ENCODE measurements around the gene ELF2.
A peak's percentile ranks its signal among the peaks of the same experiment; 100 is the strongest.
"Not testable (repeated sequence)": the region's sequence is repeated elsewhere in the genome, so short reads cannot be mapped to it uniquely, and the experiment has no call there.

ELF2 gene

DNA sequence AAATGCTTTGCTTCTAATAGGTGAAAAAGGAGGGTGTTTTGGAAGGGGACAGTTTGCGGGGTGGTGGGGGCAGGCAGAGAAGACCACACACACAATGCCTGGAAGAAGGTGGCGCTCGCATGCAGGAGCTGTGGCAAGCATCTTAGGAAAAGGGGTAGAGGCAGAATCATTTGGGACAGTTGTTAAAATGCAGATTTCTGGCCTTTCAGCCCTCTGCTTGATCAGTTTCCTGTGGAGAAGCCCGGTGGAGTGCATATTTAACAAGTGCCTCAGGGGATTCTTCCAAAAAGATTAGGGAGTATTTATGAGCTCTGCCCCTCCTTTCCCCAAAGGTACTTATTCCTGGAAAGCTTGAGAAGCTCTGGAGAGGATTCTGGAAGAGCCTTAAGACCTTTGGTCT, 156.6 kb downstream of the ELF2 start:
- DNase-seq (ENCODE audit: low read depth) = no peak

- DNase-seq (ENCODE audit: low read depth) = peak; percentile 47
These were observed 157.9 kb downstream of the ELF2 start for GRCh38 chr4:139018971-139019758.

DNA sequence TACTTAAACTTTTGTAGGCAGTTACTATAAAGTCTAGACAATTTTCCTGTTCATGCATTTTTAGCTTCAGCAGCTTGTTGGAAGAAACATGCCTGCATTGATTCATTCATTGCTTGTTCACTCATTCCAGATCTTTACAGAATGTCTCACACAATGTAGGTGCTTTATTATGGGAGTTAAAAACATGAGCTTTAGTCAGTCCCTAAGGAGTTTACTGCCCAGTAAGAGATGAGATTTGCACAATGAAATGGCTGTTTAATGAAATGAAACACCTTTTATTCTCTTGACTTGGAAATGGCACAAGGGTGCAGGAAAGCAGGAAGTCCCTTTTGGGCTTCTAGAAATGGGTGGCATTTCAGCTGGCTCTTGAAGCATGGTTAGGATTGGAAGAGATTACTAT, 158.5 kb downstream of the ELF2 start:
- DNase-seq (ENCODE audit: low read depth) = no peak

GRCh38 chr4:139017861-139018260, 159.2 kb downstream of the ELF2 start:
- DNase-seq (ENCODE audit: low read depth) = no peak

DNA sequence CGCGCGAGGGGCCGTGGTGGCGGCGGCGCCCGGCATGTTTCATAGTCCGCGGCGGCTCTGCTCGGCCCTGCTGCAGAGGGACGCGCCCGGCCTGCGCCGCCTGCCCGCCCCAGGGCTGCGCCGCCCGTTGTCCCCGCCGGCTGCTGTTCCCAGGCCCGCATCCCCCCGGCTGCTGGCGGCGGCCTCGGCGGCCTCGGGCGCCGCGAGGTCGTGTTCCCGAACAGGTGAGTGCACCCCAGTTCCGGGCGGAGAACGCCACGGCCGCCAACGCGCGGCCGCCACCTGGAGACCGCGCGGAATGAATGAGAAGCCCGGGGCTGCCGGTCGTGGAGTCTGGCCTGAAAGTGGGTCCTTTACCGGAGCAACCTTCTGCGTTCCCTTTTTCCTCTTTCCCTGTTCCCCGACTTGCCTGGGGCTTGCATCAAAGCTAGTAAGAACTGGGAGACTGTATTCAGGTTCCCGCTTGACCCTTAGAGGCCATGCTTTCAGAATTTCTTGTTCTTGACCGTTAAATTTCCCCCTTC, 161.0 kb downstream of the ELF2 start:
- no peak for DNase-seq (ENCODE audit: low read depth)

GRCh38 chr4:139015269-139015947, 161.6 kb downstream of the ELF2 start, which contains the start of gene NOCT:
TSS of gene NOCT (plus strand) at chr4:139015781. CDS start at chr4:139015982, 201 bp downstream.
- peak; percentile 44 for DNase-seq (ENCODE audit: low read depth)

DNA sequence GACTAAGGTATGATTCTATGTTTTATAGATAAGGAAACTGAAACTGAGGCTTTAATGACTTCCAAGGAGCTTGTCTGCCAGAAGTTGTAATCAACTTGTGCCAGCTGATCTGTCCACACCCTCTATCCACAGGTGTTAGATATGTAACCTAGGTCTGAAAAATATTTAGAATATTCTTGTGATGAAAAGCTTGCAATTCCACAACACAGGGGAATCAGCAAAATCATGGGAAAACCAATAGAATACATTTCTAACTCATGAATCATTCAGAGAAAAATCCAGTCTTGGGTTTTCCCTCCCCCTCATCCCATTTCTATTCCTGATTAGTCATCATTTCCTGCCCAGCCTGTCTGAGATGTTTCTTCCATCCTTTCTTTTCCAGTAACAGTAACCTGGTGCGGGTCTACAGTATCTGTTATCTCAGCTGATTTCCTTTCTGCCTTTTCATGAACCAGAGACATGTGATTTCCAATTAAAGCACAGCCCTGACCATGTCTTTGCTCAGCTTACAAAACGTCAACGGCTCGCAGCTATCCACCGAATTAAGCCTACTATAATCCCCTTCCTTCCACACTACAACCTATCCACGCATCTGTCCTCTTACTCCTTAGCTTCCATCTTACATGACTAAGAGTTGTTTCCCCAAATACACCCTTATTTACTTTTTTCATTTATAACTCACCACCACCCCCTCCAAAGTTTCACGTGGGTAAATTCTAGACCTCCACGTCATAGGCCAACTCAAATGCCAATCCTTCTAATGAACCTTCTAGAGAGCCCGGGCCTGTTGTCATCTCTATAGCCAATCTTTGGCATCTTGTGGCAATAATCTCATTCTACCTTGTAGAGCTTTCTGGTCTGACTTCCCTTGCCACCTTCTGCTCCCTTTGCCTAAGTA, 162.4 kb downstream of the ELF2 start:
- peak; percentile 81 for DNase-seq (ENCODE audit: low read depth)

- no peak for DNase-seq (ENCODE audit: low read depth)
These were observed 165.6 kb downstream of the ELF2 start for GRCh38 chr4:139011225-139011950.

- DNase-seq (ENCODE audit: low read depth) = no peak
These were observed 167.3 kb downstream of the ELF2 start for GRCh38 chr4:139009702-139010101.

DNA sequence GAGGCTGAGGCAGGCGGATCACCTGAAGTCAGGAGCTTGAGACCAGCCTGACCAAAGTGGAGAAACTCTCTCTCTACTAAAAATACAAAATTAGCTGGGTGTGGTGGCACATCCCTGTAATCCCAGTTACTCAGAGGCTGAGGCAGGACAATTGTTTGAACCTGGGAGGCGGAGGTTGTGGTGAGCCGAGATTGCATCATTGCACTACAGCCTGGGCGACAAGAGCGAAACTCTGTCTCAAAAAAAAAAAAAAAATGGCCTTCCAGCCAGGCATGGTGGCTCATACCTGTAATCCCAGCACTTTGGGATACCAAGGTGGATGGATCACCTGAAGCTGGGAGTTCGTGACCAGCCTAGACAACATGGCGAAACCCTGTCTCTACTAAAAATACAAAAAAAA, 168.7 kb downstream of the ELF2 start:
- not testable (repeated sequence) for DNase-seq (ENCODE audit: low read depth)

GRCh38 chr4:139007640-139008039, 169.4 kb downstream of the ELF2 start:
- no peak for DNase-seq (ENCODE audit: low read depth)

Measured in GM04503 (cell line).